Adrenal gland (tissue), 5 donors: ENCODE measurements around the gene ZDHHC14.

Source experiments
- POLR2A ChIP-seq, 2 donors: fragments of 450-650 bp; IDR thresholded peaks; one replicate each; pipeline ENCODE4 v1.6.1; 2017; ENCODE audit warnings: antibody characterized with exemption in 2 of 2, mild to moderate bottlenecking in 2 of 2, moderate library complexity in 1 of 2
- TF ChIP-seq, protein P1 (sequence below), 6 experiments: fragments of 450-650 bp in 4 of 6; fragments of 200-600 bp in 2 of 6; sonication (generic) in 1 of 6; IDR thresholded peaks; 1 replicate in 5 of 6; 2 replicates in 1 of 6; pipeline versions ENCODE4 v1.5.1 to v1.8.0; 2016 to 2021; ENCODE audit warnings: antibody characterized with exemption in 6 of 6, mild to moderate bottlenecking in 2 of 6, moderate library complexity in 1 of 6
- donor health status: DM: no; HTN: no; CAD: no.

DNA sequence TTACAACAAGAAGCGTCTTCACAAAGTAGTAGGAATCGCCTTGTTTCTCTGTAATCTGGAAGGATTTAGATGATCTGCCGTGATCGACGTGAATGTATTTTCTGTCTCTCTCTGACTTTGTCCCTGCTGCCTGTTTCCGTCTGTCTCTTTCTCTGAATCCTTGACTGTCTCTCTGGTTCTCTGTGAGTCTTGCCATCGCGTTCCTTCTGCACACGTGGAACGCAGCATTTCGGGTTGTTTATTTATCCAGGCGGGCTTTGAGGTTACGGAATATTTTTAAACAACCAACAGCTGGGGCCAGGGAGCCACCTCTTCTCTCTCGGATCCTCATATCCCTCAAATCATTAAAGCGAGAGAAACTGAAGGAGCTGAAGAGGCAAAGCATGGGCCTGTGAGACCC is 215.9 kb downstream of the ZDHHC14 start:
- TF ChIP-seq POLR2A (IDR thresholded peaks at IDR 0.05), result no peak
- TF ChIP-seq, protein P1, sequence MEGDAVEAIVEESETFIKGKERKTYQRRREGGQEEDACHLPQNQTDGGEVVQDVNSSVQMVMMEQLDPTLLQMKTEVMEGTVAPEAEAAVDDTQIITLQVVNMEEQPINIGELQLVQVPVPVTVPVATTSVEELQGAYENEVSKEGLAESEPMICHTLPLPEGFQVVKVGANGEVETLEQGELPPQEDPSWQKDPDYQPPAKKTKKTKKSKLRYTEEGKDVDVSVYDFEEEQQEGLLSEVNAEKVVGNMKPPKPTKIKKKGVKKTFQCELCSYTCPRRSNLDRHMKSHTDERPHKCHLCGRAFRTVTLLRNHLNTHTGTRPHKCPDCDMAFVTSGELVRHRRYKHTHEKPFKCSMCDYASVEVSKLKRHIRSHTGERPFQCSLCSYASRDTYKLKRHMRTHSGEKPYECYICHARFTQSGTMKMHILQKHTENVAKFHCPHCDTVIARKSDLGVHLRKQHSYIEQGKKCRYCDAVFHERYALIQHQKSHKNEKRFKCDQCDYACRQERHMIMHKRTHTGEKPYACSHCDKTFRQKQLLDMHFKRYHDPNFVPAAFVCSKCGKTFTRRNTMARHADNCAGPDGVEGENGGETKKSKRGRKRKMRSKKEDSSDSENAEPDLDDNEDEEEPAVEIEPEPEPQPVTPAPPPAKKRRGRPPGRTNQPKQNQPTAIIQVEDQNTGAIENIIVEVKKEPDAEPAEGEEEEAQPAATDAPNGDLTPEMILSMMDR (IDR thresholded peaks at IDR 0.05), result no peak
